Measurements from ENCODE around the gene PRRT1. TPM values are rescaled to one million over a fixed set of nuclear protein-coding genes. Genes with fewer than 3 reads are reported as not detected.

PRRT1 gene
- total RNA-seq, 2 donors from 2014 or later, result 3.8 to 6.8 TPM

DNA sequence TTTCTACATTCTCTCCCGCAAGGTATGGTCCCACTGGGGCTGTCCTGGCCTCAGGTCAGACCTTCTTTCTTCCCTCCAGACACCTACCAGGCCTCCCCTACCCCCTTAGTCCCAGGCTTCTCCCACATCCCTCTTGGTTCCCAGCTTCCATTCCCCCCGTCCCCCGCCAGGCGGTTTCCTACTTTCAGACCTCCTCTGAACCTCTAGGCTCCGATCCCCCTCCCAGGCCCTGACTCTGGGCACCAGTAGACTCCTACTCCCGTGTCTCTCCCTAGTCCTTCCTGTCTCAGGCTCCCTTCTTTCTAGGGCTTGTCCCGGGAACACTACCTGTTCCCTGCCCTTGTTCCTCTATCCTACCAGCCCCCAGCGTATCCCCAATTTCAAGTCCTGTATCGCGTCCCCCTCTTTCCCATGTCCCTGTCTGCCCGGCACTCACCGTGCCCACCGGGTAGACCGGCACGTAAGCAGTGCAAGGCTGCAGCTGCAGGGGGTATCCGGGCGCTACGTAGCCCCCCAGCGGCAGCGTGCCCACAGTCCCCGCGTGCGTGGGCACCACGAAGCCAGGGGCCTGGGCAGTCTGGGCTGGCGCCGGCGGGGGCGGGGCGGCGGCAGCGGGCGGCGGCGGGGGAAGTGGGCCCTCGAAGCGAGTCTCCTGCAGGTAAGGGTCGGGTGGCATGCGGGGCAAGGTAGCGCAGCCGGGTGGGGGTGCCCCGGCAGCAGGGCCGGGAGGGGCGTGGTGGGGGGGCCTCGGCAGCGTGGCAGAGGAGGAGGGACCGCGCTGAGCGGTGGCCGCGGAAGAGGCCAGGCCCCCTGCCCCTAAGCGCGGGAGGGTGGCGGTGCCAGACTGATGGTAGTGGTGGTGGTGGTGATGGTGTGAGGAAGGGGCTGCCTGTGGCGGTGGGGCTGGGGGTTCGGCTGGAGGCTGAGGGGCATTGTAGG, 1.5 kb downstream of the PRRT1 start:
- no peak for TF ChIP-seq CTCF (IDR thresholded peaks at IDR 0.05)
- no peak for DNase-seq (ENCODE audit: low spot score)
- Histone ChIP-seq H3K27me3 (replicated peaks; ENCODE audit: insufficient read depth) (no peaks in the 10 kb centered on the region), H3K36me3 (no peaks in the 10 kb centered on the region), H3K4me1 (ENCODE audit: control insufficient read depth in 1 of 2, low read depth in 2 of 2) (peaks cover 17 to 40% of the 10 kb centered on the region in 2 donors), H3K4me3 (peak overlapping the region; percentile 94), H3K27ac (no peak overlapping the region), H3K9me3 (no peaks in the 10 kb centered on the region)
- no peak for ATAC-seq (ENCODE audit: insufficient number of reproducible peaks, low FRiP score, low read depth)

DNA sequence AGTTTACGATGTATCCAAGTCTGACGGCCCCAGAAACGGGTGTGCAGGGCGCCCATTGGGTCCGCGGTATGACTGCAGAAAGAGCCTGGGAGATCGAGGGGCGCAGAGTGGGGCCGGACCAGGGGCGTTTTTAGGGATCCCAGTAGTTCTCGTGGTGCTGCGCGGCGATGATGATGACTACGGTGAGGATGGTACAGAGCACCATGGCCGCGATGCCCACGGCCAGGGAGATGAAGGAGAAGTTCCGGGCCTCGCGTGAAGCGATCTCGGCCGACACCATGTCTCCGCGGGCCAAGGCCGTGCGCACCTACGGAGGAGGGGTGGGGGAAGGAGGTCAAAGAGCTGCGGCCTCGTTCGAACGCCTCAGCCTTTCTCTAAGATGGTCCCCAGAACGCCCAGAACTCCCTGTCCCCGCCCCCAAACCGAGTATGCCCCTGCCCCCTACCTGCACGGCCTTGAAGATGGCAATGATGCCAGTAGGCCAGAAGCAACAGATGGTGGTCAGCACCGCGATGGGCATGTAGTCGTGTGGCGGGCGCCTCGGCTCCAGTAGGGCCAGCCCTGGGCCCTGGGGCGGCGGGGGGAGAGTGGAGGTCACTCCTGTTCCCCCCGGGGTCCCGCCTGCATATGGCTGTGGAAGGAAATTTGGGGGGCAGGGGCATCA, 2.5 kb downstream of the PRRT1 start:
- no peaks in the 10 kb centered on the region for H3K36me3 ChIP-seq
- H3K4me3 ChIP-seq, result peak overlapping the region; percentile 26
- no peak for DNase-seq (ENCODE audit: low spot score)
- no peak for ATAC-seq (ENCODE audit: insufficient number of reproducible peaks, low FRiP score, low read depth)
- no peaks in the 10 kb centered on the region for H3K9me3 ChIP-seq
- H3K4me1 ChIP-seq (ENCODE audit: control insufficient read depth in 1 of 2, low read depth in 2 of 2), result peaks cover 15 to 34% of the 10 kb centered on the region in 2 donors
- no peaks in the 10 kb centered on the region for H3K27me3 ChIP-seq (replicated peaks; ENCODE audit: insufficient read depth)
- no peak for TF ChIP-seq CTCF (IDR thresholded peaks at IDR 0.05)
- H3K27ac ChIP-seq, result no peak overlapping the region

GRCh38 chr6:32148289-32149091, 3.2 kb downstream of the PRRT1 start:
- H3K4me3 ChIP-seq, result peak overlapping the region; percentile 26
- TF ChIP-seq CTCF (IDR thresholded peaks at IDR 0.05), result no peak
- H3K27me3 ChIP-seq (replicated peaks; ENCODE audit: insufficient read depth), result no peaks in the 10 kb centered on the region
- H3K9me3 ChIP-seq, result no peaks in the 10 kb centered on the region
- ATAC-seq (ENCODE audit: insufficient number of reproducible peaks, low FRiP score, low read depth) (no peak), DNase-seq (ENCODE audit: low spot score) (no peak)
- H3K27ac ChIP-seq, result no peak overlapping the region
- H3K4me1 ChIP-seq (ENCODE audit: control insufficient read depth in 1 of 2, low read depth in 2 of 2), result peaks cover 15 to 34% of the 10 kb centered on the region in 2 donors
- H3K36me3 ChIP-seq, result no peaks in the 10 kb centered on the region

- TF ChIP-seq CTCF (IDR thresholded peaks at IDR 0.05), result no peak
- no peak for ATAC-seq (ENCODE audit: insufficient number of reproducible peaks, low FRiP score, low read depth)
These were observed 4.2 kb downstream of the PRRT1 start for GRCh38 chr6:32147401-32148132.

More at GRCh38 chr6:32147401-32148132, 4.2 kb downstream of the PRRT1 start:
- no peak overlapping the region for H3K27ac ChIP-seq
- H3K4me1 ChIP-seq (ENCODE audit: control insufficient read depth in 1 of 2, low read depth in 2 of 2), result peaks cover 14 to 27% of the 10 kb centered on the region in 2 donors
- H3K4me3 ChIP-seq, result no peak overlapping the region
- no peaks in the 10 kb centered on the region for H3K27me3 ChIP-seq (replicated peaks; ENCODE audit: insufficient read depth)
- no peaks in the 10 kb centered on the region for H3K9me3 ChIP-seq
- H3K36me3 ChIP-seq, result no peaks in the 10 kb centered on the region
- DNase-seq (ENCODE audit: low spot score), result no peak

Measured in thoracic aorta (tissue), 2 donors.